KMS-11 (cell line): ENCODE data around the gene GNL1.

Experiments used
- H2AFZ ChIP-seq: fragments of 200-600 bp; sonication (generic); 2 replicates; pipeline ENCODE4 v1.6.1; 2016; ENCODE audit warnings: antibody characterized with exemption, mixed run types, low read depth
- H3K27ac ChIP-seq: fragments of 200-600 bp; sonication (generic); 2 replicates; pipeline ENCODE4 v1.6.1; 2016; ENCODE audit warnings: mild to moderate bottlenecking, mixed run types
- H3K27me3 ChIP-seq: fragments of 200-600 bp; sonication (generic); 2 replicates; pipeline ENCODE4 v1.6.1; 2017; ENCODE audit warnings: mild to moderate bottlenecking, low read depth, mixed run types, moderate library complexity; ENCODE audit not compliant: insufficient read depth
- H3K36me3 ChIP-seq: fragments of 200-600 bp; sonication (generic); 2 replicates; pipeline ENCODE4 v1.6.1; 2017; ENCODE audit warnings: mild to moderate bottlenecking, mixed run types; ENCODE audit not compliant: insufficient read depth
- H3K4me1 ChIP-seq: fragments of 200-600 bp; sonication (generic); 2 replicates; pipeline ENCODE4 v1.6.1; 2016; ENCODE audit warnings: mild to moderate bottlenecking, low read depth, mixed run types; ENCODE audit not compliant: poor library complexity, severe bottlenecking
- H3K4me2 ChIP-seq: fragments of 200-600 bp; sonication (generic); 2 replicates; pipeline ENCODE4 v1.7.0; 2016; ENCODE audit warnings: mild to moderate bottlenecking, mixed run types
- H3K4me3 ChIP-seq: fragments of 200-600 bp; sonication (generic); IDR thresholded peaks from 2 replicates; pipeline ENCODE4 v1.6.1; 2017; ENCODE audit warnings: low read depth, low read length, mixed read lengths; ENCODE audit not compliant: insufficient read depth
- H3K79me2 ChIP-seq: fragments of 200-600 bp; sonication (generic); 2 replicates; pipeline ENCODE4 v1.6.1; 2016; ENCODE audit warnings: low read depth, mixed run types; ENCODE audit not compliant: insufficient read depth
- H3K9ac ChIP-seq: fragments of 200-600 bp; sonication (generic); 2 replicates; pipeline ENCODE4 v1.6.1; 2016; ENCODE audit warnings: mild to moderate bottlenecking, mixed run types
- H4K20me1 ChIP-seq: fragments of 200-600 bp; sonication (generic); 2 replicates; pipeline ENCODE4 v1.6.1; 2016; ENCODE audit warnings: mild to moderate bottlenecking, mixed run types; ENCODE audit not compliant: insufficient read depth
- CTCF ChIP-seq: fragments of 200-600 bp; sonication (generic); conservative IDR thresholded peaks from 2 replicates; pipeline ENCODE4 v1.6.1; 2017; ENCODE audit warnings: low read depth, mild to moderate bottlenecking, antibody characterized with exemption, low read length, moderate library complexity, mixed read lengths

GNL1 gene

DNA sequence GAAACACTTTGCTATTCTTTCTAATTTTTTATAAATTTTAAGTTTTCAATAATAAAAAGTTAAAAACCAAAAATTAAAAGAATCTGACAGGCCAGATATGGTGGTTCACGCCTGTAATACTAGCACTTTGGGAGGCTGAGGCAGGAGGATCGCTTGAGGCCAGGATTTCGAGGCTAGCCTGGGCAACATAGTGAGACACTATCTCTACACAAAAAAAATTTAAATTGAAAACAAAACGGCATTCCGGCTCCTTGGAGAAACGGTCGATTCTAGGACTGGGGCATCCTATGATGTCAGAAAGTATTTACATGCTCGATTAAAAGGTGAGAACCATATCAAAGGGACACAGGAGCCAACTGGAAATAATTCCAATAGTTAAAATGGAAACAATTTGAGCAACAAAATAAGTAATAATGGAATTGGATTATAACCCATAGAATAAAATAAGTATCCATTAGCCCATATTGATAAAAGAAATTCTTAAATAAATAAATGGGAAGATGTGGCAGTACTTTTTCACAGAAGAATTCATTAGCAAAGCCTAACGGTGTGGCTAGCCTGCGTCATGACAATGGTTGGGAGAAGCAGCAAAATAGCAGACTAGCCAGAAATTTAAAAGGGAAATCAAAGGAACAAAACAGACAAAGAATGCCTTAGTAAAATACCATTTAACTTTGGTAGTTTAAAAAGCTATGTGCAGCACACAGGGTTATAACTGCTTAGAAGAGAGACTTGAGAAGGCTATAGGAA is 45.7 kb downstream of the GNL1 start:
- Histone ChIP-seq H3K27me3 (peaks cover 4% of the 10 kb centered on the region; the same call in 1 of the 2 replicates), H3K4me1 (peaks cover 22% of the 10 kb centered on the region), H3K27ac (no peak overlapping the region), H3K4me2 (no peak overlapping the region), H4K20me1 (no peaks in the 10 kb centered on the region), H2AFZ (no peak overlapping the region), H3K9ac (no peak overlapping the region), H3K36me3 (no peaks in the 10 kb centered on the region), H3K79me2 (no peaks in the 10 kb centered on the region), H3K4me3 (no peak overlapping the region)
- no peak for TF ChIP-seq CTCF

GRCh38 chr6:30508890-30509736 is 47.2 kb downstream of the GNL1 start:
- Histone ChIP-seq H3K79me2 (no peaks in the 10 kb centered on the region), H3K36me3 (no peaks in the 10 kb centered on the region), H4K20me1 (no peaks in the 10 kb centered on the region), H3K27me3 (peaks cover 4% of the 10 kb centered on the region; the same call in 1 of the 2 replicates), H2AFZ (peak overlapping the region; percentile 74), H3K4me3 (no peak overlapping the region), H3K4me2 (peak overlapping the region; percentile 57), H3K9ac (no peak overlapping the region), H3K27ac (no peak overlapping the region), H3K4me1 (peaks cover 22% of the 10 kb centered on the region)
- no peak for TF ChIP-seq CTCF

- no peak for TF ChIP-seq CTCF
- Histone ChIP-seq H2AFZ (peak overlapping the region; percentile 74; the same call in 1 of the 2 replicates), H3K27ac (no peak overlapping the region), H3K4me2 (peak overlapping the region; percentile 57), H3K36me3 (no peaks in the 10 kb centered on the region), H3K4me1 (peaks cover 22% of the 10 kb centered on the region), H3K79me2 (no peaks in the 10 kb centered on the region), H3K4me3 (no peak overlapping the region), H3K9ac (no peak overlapping the region), H4K20me1 (no peaks in the 10 kb centered on the region), H3K27me3 (peaks cover 4% of the 10 kb centered on the region; the same call in 1 of the 2 replicates)
Measured at GRCh38 chr6:30507849-30508827, 48.2 kb downstream of the GNL1 start.
